Activated naive CD4-positive, alpha-beta T cell treated with Interleukin-2 at 50 U/mL for 16 hours (primary cell): Measurements from ENCODE around the gene EMC8.
"Not testable (repeated sequence)": the region's sequence is repeated elsewhere in the genome, so short reads cannot be mapped to it uniquely, and the experiment has no call there.

Experiments used
- DNase-seq: peaks from one replicate; pipeline ENCODE4 v3.0.0-alpha.2; 2020

Gene EMC8

DNA sequence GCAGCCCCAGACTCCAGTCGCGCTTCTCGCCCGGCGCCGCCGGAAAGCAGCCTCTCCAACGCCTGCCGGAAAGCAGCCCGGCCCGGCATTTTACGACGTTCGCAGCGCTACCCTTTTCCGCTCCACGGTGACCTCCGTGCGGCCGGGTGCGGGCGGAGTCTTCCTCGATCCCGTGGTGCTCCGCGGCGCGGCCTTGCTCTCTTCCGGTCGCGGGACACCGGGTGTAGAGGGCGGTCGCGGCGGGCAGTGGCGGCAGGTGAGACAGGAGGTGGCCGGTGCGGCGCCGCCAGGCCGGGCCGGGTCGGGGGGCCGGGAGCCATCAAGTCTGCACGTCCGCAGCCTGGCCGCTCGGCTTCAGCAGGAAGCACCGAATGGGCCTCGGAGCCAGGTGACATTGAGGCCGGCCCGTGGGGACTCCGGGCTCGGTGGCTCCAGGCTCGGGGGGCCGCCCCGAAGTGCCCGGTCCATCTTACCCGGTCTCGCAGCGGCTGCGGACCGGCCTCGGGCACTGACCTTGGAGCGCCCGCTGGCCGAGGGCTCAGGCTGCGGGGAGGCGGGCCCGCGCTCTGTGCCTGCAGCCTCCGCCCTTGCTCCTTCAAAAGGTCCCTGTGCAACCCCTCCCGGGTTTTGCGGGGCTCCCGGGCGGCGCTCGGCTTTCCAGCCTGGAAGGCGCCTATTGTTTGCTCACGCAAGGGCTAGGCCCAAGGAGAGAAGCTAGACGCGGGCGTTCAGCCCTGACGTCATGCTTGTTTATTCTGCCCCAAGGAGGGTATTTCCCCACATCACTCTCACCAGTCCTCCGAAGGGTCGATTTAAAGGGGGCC lies at the start of gene EMC8, which contains the start of gene COX4I1:
EMC8 (minus strand) TSS at position 48 of the 824 bp plus-strand sequence. CDS start 249 bp downstream, outside the sequence.
COX4I1 (plus strand) TSS at position 199 of the 824 bp plus-strand sequence. CDS start 1,511 bp downstream, outside the sequence.
- peak; percentile 94 for DNase-seq

DNA sequence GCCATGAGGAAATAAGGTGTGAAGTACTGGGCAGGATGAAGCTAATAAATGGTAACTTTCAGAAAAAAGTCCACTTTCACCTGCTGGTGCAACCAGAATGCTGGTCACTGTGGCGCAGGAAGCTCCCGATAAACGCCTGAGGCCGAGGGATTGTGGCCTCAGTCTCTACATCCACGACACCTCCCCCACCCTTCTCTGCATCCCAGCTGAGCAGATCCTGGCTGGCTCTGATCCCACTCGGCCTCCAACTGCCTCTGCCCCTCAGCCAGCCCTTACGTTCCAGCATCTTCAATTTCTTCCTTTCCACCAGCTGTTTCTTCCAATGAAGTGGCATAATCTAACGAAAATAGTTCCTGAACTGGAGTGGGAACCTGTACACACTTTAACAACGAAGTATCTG lies 49.6 kb upstream of the EMC8 start:
- DNase-seq, result no peak

DNA sequence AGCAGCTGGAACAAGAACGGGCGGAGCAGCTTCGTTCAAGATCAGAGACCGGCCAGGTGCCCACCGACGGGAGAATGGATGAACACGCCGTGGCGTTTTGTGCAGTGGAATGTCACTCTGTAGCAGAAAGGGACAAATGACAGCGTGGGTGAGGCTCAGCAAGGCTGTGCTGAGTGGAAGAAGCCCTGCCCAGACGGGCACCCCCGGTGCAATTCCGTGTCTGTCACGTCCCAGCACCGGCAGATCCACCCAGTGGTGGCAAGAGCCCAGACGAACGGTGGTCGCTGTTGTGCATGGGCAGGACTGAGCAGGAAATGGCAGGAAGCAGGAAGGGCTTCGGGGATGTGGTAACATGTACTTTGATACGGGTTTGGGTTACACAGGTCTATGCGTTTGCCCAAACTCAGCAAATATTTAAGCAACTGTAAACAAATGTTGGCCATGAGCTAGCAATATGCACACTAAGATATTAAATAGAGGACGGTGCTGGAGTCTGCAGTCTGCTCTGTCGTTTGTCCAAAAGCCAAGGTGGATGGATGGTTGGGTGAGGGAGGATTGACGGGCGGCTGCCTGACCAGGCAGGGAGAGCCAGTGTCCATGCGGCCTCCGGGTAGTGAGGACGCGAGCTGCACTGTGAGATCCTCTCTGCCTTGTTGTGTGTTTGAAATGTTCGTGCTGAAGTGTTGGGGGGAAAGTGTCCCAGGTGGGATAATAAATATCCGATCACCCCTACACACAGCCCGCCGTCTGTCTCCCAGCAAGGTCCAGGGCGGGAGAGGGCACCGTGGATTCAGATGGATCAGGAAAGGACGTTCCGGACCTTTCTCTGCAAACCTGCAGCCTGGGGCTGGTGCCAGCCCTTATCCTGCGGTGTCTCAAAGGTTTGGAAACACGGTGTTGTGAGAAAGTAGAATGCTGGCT lies 48.6 kb upstream of the EMC8 start:
- DNase-seq, result no peak

DNA sequence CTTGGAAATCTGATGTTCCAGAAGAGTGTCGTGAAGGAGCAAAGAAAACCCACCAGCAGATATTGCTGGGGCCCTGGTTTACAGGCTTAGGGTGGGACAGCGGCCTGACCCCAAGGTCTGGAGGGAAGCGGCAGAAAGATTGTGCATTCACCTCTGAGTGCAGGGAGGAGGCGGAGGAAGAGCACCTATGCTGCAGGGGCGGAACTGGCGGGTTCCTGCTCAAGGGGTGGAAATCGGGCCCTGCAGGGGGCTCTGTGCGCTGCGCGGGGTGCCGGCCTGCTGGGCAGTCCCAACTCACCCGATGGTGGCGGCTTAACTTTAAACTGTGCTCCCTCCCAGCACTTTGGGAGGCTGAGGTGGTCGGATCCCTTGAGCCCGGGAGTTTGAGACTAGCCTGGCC lies 47.7 kb upstream of the EMC8 start:
- no peak for DNase-seq

DNA sequence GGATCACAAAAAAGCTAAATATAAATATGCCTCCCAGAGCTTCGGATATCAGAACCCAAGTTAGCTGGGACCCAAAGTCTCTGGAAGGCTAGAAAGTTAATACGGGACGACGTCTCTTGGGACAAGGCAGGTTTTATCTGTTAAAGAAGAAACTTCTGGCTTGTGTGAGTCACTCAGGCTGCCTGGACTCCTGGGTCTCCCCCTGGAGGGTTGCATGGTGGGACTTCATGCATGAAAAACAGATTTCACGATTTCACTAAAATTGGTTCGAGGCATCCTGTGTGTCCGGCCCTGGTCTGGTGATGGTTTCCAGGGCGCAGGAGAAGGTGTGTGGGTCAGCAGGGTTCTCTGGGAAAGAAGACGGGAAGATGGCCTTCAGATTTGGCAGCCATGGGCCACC lies 47.1 kb upstream of the EMC8 start:
- DNase-seq, result no peak

DNA sequence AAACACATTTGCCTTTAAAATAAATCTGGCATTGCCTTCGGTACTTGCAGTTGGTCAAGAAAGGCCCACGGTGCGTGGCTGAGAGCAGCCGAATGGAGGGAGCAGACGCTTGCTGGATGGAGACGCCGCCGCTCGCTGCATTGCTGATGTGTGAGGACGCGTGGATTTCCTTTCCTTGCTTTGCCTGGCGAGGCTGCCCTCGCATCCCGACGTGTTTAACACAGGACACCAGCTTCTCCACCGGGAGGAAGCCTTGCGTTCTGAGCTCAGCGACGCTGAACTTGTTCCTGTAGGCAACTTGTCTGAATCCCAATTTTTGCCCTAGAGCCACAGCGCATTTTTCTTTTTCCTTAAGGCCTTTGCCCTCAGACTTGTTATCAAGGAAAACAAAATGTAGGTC lies 45.9 kb upstream of the EMC8 start:
- no peak for DNase-seq

DNA sequence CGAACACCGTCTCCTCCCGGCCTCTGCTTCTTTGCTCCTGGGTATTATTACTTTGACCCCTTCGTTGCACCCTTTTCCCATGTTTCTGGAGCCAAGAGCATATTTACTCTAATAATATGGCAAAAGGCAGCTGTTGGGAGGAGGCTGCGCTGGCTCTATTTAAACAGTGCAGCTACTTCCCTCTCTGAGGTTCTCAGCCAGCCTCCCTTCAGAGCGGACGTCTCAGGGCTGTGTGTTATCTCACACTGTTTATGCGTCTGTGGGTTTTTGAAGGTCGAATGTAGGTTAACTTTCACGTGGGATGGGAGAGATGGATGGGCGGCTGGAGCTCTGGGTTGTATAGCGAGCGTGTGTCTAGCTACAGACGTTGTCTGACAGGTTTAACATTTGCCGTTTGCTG lies 45.4 kb upstream of the EMC8 start:
- DNase-seq, result no peak

DNA sequence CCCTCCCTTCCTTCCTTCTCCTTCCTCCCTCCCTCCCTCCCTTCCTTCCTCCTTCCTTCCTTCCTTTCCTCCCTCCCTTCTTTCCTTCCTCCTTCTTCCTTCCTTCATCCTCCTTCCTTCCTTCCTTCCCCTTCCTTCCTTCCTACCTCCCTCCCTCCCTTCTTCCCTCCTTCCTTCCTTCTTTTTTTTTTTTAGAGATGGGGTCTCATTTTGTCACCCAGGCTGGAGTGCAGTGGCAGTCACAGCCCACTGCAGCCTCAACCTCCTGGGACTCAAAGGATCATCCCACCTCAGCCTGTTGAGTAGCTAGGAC lies 44.8 kb upstream of the EMC8 start:
- DNase-seq, result no peak

DNA sequence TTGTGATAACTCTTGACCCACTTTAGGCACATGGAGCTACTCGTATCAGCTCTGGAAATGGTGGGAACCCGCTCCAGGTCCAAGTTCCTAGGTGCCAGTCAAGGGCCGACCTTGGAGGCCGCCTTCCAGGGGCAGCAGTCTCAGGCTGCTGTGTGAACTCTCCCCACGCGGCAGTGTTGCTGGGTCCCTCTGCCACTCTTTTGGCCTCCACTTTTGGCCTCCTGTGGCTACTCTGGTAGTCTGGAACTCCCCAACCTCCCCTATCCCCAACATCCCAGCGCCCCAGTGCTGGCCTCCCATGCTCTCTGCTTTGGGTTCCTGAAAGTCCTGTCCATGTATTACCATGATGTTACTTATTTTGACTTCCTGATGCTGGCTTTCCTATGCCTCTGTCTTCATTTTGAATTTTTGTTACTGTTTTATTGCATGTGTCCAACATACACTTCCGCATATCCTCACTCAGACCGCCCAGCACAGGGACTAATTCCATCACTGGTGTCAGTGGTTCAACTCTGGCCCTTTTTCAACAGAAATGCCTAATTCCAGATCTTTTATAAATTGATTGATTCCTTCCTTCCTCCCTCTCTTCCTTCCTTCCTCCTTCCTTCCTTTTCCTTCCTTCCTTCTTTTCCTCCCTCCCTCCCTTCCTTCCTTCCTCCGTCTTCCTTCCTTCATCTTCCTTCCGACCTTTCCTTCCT lies 44.3 kb upstream of the EMC8 start:
- DNase-seq, result no peak

DNA sequence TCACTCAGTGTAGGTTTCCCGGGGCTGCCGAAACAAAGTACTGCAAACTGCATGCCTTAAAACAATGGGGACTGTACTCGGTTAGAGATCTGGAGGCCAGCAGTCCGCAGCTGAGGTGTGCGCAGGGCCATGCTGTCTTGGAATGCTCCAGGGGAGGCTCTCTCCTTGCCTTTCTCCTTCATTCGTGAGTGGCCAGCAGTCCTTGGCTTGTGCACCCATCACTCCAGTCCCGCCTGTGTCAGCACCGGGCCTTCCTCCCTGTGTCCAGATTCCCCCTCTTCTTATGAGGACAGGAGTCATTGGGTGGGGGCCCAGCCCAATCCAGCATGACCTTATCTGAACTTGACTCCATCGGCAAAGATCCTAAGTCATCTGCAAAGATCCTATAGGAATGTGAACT lies 43.5 kb upstream of the EMC8 start:
- DNase-seq, result no peak

DNA sequence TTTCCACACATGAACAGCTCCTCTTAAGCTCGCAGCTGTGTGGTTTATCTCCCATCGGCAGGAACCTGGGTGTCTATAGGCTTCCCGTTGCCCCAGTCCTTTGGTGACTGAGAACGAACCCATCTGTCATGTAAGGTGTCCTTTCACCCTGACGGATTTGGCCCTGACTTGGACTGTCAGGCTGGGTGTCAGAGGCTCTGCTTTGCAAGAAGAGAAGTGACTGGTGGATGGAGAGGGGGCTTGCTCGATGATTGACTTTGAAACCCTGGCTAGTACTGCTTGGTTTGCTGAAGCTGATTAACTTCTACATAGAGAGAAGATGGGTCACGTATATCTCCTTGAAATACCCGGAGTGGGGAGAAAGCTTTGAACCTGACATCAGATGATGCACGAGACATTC lies 43.1 kb upstream of the EMC8 start:
- no peak for DNase-seq

DNA sequence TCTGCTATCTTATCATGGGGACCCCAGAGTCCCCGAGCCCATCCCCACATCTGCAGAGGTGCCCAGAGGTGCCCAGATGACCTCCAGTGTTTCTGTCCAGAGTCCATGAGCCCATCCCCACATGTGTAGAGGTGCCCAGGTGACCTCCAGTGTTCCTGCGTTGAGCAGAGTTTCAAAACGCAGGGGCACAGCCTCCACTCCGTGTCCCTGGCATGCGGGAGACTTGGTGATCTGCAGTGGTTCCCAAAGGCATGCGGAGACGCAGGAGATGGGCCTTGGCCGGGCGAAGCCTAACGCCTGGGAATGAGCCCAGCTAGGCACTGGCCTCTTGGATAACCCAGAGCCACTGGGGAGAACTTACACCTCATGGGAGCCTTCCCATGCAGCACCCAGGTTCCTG lies 41.5 kb upstream of the EMC8 start:
- no peak for DNase-seq

DNA sequence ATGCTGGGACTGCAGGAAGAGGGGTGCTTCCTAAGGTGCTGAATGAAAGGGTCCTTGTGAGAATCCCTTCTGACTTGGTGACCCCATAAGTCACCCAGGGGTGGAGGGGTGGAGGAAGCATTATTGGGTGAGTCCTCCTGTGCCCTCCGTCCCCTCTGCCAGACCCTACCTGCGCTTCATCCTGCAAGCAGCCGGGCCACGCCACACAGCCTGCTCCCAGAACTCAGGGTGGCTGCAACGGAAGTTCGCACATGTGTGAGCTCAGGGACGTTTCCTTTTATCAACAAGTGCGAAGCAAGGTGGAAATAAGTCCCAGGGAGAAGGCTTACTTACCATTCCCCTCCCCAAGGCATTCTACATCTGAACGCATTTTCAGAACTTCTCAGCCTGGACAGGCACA lies 41.1 kb upstream of the EMC8 start:
- DNase-seq, result no peak

DNA sequence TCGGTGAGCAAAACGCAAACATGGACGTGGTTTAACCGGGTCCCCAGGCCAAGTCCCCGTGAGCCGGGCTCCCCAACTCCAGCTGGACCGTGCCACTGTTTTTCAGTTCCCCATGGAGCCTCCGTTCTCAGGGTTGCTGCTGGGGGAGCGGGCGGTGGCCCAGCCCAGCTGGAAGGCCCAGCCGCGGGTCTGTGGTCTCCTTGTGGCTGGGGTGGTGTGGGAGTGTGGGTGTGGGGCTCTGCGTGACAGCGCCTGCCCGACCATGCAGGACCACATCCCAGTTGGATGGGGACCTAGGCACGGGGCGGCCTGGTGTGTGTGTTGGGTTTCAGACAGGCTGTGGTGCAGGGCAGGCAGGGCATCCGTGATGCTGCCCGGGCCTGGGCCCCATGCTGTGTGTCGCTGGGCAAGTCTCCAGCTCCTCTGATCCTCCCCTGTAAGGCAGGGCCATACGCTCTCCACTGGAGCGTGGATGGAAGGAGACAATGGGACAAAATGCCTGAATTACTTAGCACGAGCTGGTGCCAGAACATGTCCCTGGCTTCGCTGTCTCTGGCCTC lies 40.4 kb upstream of the EMC8 start:
- DNase-seq, result no peak

DNA sequence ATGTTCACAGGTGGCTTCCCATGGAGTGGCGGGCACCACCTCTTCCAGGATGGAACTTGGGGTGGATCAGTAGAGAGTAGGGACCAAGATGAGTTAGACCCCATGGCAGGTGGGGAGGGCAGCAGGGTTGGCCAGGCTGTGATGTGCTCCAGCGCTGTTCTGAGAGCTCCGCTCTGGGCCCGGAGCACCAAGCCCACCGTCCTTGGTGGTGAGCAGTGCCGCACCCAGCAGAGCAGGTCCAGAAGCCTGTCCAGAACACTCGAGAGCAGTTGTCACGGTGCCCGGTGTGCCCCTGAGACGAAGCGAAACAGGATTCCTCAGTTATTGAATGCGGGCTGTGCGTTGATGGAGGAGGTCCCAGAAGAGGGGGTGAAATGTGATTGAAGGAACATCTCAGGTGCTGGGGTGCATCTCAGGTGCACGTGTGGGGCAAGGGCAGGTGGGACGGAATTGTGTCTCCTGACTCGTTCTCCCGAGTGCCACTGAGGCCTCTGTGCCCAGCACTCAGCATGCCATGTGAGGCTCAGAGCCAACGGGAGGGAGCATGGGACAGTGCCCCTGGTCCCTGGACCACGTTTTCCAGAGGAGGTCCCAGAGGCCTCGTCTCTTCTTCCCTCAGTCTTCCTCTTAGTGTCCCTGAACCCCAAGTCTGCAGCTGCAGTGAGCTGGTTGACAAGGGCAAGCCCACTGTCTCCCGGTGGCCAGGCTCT lies 39.7 kb upstream of the EMC8 start:
- DNase-seq, result no peak

DNA sequence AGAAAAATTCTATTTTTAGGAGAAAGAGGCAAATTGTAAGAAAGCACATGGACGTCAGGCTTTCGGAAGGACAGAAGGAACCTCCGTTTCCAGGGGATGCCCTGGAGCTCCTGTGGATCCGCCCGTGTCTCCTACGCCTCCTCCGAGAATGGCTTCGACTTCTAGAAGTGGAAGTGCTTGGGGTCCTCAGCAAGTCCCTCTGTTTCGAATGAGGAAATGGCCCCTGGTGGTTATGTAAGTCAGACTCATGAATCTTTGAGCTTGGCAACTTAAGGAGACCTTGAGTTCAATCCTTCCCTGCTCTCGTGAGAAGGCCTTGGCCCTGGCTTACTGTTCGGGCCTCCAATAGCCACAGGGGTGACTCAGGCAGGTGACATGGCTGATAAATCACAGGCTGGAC lies 39.0 kb upstream of the EMC8 start:
- DNase-seq, result no peak

DNA sequence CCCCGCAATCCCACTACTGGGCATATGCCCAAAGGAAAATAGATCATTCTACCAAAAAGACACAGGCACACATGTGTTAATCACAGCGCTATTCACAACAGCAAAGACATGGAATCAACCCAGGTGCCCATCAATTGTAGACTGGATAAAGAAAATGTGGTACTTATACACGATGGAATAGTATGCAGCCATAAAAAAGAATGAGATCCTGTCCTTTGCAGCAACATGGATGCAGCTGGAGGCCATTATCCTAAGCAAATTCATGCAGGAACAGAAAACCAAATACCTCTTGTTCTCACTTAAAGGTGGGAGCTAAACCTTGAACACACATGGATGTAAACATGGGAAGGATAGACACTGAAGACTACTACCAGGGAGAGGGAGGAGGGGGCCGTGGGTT lies 38.3 kb upstream of the EMC8 start:
- DNase-seq, result not testable (repeated sequence)

DNA sequence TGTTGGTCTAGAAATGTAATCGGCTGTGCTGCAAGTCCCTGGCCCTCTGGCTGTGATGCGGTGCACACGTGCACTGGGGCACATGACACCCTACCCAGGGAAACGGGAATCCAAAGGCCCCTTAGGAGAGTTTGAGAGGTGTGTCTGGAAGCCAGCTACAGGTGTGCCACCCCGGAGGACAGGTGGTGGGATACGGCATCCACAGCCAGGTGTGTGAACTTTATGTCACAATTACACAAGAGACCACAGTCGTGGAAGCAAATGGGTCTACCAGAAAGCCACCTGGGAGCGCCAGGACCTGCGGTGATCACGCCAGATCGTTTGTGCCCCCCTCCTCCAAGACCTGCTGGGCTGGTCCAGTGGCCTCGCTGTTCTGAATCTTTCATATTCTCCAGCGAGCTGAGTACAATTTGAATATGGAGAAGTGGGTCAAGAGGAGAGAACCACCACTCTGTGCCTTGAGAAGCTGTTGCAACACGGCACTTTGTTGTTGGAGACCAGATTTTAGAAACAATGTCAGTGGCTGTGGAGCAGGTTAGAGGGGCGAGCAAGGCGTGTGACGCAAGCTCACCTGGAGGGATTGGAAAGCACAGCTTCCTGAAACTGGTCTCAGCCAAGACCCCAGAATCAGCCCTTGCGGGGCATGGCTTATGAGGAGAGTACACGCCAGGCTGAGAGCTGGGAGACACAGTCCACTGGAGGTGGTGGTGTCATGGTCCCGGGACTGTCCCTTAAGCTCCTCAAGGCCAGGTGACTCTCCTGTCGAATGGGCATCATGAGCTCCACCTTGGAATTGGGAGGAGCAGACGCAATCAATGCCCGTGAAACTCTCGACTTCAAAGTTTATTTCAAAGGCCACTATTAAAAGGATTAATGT lies 37.6 kb upstream of the EMC8 start:
- no peak for DNase-seq

DNA sequence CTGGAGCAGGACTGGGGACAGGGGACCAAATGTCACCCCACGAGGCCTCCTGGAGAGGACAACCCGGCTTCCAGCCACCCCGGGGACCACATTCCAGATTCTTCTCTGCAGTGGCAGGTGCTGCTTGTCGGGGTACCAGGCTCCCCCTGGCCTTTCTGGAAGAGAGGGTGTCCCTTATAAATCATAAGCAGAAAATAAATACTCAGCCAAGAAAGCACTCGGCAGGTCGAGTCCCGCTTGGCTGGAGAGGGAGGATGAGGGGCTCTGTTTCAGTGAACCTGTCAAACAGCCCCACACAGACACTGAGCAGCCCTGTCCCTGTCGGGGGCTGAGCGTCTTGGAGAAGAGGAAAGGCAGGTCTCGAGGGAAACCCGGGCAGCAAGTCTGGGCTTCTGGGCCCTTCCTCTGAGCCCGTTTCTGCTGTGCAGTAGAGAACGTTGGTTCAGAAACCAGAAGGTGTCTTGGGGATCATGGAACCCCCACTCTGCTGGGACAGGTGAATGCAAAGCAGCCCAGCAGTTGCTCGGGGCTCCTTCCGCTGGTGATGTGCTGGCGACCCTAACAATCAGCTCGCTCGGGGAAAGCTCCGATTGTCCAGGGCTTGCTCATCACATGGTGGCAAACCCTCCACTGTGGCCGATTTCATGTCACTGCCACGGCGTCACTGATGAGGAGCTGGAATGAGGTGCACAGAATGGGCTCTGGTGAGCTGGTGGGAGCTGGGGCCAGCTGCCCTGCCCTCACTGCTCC lies 36.8 kb upstream of the EMC8 start:
- DNase-seq, result no peak

DNA sequence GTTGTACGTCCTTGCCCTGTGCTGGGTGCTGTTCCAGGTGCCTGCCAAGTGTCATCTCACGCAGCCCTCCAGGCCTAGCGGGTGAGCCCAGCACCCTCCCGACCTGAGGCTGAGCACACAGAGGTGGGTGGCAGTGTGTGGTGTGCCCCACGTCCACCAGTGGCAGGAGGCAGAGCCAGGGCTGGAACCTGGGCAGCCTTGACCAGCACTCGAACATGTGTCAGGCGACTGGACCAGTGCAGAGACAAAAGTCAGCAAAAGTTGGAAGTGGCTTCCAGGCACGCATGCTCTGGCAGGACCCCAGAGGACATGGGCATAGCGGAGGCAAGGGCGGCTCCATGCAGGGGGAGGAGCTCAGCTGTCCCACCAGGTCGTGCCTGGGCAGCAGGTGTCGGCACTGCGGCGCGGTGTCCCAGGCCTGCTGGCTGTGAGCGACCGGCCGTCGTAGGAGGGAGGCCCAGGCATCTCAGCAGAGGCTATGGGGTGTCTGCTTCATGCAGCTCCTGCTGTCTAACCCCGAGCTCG lies 35.9 kb upstream of the EMC8 start:
- no peak for DNase-seq
